ENCODE results near the gene PLEKHM2. TPM values are rescaled to one million over a fixed set of nuclear protein-coding genes. Genes with fewer than 3 reads are reported as not detected.

Gene PLEKHM2
- total RNA-seq, 2 donors from 2014 or later = 32.7 to 37.2 TPM

GRCh38 chr1:15718199-15718601 lies 34.1 kb downstream of the PLEKHM2 start:
- Histone ChIP-seq H3K4me1 (no peaks in the 10 kb centered on the region), H3K4me3 (no peak overlapping the region), H3K9ac (ENCODE audit: low read depth in 2 of 2, low read length in 2 of 2) (no peak overlapping the region), H3K27me3 (no peaks in the 10 kb centered on the region), H3K27ac (no peak overlapping the region), H3K36me3 (no peaks in the 10 kb centered on the region), H3K9me3 (no peaks in the 10 kb centered on the region)
- TF ChIP-seq CTCF (IDR thresholded peaks at IDR 0.05) = no peak
- intact Hi-C loops (cut with DNase I) = no loop called here
- no peak for DNase-seq

- Histone ChIP-seq H3K27ac (no peak overlapping the region), H3K9me3 (no peaks in the 10 kb centered on the region), H3K27me3 (no peaks in the 10 kb centered on the region), H3K9ac (ENCODE audit: low read depth in 2 of 2, low read length in 2 of 2) (no peak overlapping the region), H3K4me1 (no peaks in the 10 kb centered on the region), H3K4me3 (no peak overlapping the region), H3K36me3 (no peaks in the 10 kb centered on the region)
- intact Hi-C loops (cut with DNase I) = loop anchor here (10.0 kb wide), 1 partner anchor 95 kb away; no protein-coding TSS in a partner anchor
- no peak for DNase-seq
- TF ChIP-seq CTCF (IDR thresholded peaks at IDR 0.05) = no peak
These were observed 35.4 kb downstream of the PLEKHM2 start for GRCh38 chr1:15719381-15720120.

- no peak for TF ChIP-seq CTCF (IDR thresholded peaks at IDR 0.05)
- Histone ChIP-seq H3K27me3 (no peaks in the 10 kb centered on the region), H3K9me3 (no peaks in the 10 kb centered on the region), H3K4me3 (no peak overlapping the region), H3K36me3 (peaks cover 4% of the 10 kb centered on the region), H3K9ac (ENCODE audit: low read depth in 2 of 2, low read length in 2 of 2) (no peak overlapping the region), H3K4me1 (no peaks in the 10 kb centered on the region), H3K27ac (no peak overlapping the region)
- intact Hi-C loops (cut with DNase I) = loop anchor here (10.0 kb wide), 1 partner anchor 96 kb away; no protein-coding TSS in a partner anchor
- no peak for DNase-seq
These were observed 36.7 kb downstream of the PLEKHM2 start for GRCh38 chr1:15720861-15721260.

GRCh38 chr1:15722411-15722810 lies 38.3 kb downstream of the PLEKHM2 start:
- H3K27ac ChIP-seq = no peak overlapping the region
- no peaks in the 10 kb centered on the region for H3K27me3 ChIP-seq
- no peaks in the 10 kb centered on the region for H3K9me3 ChIP-seq
- DNase-seq = no peak
- no peak overlapping the region for H3K4me3 ChIP-seq
- TF ChIP-seq CTCF (IDR thresholded peaks at IDR 0.05) = no peak
- no peaks in the 10 kb centered on the region for H3K4me1 ChIP-seq
- intact Hi-C loops (cut with DNase I) = loop anchor here (10.0 kb wide), 1 partner anchor 98 kb away; no protein-coding TSS in a partner anchor
- H3K9ac ChIP-seq (ENCODE audit: low read depth in 2 of 2, low read length in 2 of 2) = no peak overlapping the region
- peaks cover 12% of the 10 kb centered on the region for H3K36me3 ChIP-seq

- peaks cover 15% of the 10 kb centered on the region for H3K36me3 ChIP-seq
- intact Hi-C loops (cut with DNase I) = loop anchor here (10.0 kb wide), 1 partner anchor 98 kb away; no protein-coding TSS in a partner anchor
- DNase-seq = no peak
These were observed 38.9 kb downstream of the PLEKHM2 start for GRCh38 chr1:15722836-15723532.

More at GRCh38 chr1:15722836-15723532, 38.9 kb downstream of the PLEKHM2 start:
- Histone ChIP-seq H3K9me3 (no peaks in the 10 kb centered on the region), H3K9ac (ENCODE audit: low read depth in 2 of 2, low read length in 2 of 2) (no peak overlapping the region), H3K4me1 (no peaks in the 10 kb centered on the region), H3K4me3 (no peak overlapping the region), H3K27ac (no peak overlapping the region), H3K27me3 (no peaks in the 10 kb centered on the region)
- TF ChIP-seq CTCF (IDR thresholded peaks at IDR 0.05) = no peak

All from colonic mucosa (tissue), 4 donors.